SHP77 treated with DMSO at 0.1 percent for 48 hours (cell line): Measurements from ENCODE around the gene C2orf15.
"Not testable (repeated sequence)": the region's sequence is repeated elsewhere in the genome, so short reads cannot be mapped to it uniquely, and the experiment has no call there.

ENCODE experiments used
- DNase-seq: peaks from one replicate; lab custom pipeline; 2025; lab: John Stamatoyannopoulos, UW

Gene C2orf15

DNA sequence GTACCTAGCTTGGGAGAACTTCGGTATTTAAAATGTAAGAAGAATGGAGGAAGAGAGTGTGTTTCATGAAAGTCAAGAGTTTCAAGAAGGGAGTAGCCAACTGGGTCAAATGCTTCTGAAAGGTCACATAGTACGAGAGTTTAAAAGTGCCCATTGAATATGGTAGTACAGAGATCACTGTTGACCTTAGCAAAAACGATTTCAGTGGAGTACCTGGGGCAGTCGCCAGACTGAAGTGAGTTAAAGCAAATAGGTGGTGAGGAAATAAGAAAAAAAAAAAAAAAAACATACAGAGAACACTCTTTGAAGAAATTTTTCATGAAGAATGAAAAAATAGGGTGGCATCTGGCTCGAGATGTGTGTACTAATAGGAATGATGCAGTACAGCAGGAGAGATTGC, 24.7 kb downstream of the C2orf15 start:
- DNase-seq = no peak

DNA sequence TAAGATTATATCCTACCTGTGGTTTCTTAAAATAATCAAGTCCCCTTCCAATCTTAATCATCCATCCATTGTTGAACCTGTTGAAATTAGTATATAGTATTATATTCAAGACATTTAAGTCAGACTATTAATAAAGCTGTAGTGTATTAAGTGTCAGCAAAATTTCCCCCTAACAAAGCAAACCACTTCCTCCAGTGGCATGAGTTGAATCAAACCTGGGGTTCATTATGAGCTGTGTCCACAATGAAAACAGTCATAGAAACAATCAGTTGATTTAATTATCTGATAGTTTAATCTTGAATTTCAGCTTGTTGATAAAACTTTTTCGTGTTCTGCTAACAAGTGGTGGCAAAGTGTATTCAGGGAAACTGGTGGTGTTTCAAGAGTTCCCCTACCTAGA, 28.0 kb downstream of the C2orf15 start:
- no peak for DNase-seq

DNA sequence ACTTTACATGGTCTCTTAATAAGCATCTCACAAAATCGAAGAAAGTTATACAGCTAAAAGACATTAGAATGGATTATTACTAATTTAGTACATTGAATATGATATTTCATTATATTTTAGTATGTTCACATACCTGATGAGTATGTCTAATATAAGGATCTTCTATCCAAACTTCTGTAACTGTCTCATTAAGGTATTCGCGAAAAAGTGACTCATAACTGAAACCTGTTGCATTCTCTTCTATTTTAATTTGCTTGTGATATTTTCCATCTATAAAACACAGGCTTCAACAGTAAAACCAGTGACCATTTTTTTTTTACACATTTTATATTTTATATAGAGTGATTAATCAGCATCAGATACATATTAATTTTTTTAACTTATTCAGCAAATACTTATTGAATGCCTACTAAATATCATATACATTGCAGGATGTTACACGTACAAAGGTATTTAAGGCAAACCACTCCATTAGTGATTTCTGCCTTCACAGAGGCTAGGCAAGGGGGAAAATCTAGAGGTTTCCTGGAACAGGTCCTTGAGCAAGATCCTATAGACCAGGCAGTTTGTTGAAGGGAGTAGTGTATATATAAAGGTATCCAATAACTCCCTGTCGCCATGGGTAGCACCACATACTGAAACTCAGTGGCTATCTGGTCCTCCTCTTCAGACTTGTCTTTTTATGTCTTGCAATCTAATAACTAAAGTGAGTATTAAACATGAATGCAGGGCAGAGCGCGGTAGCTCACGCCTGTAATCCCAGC, 30.1 kb downstream of the C2orf15 start:
- no peak for DNase-seq

DNA sequence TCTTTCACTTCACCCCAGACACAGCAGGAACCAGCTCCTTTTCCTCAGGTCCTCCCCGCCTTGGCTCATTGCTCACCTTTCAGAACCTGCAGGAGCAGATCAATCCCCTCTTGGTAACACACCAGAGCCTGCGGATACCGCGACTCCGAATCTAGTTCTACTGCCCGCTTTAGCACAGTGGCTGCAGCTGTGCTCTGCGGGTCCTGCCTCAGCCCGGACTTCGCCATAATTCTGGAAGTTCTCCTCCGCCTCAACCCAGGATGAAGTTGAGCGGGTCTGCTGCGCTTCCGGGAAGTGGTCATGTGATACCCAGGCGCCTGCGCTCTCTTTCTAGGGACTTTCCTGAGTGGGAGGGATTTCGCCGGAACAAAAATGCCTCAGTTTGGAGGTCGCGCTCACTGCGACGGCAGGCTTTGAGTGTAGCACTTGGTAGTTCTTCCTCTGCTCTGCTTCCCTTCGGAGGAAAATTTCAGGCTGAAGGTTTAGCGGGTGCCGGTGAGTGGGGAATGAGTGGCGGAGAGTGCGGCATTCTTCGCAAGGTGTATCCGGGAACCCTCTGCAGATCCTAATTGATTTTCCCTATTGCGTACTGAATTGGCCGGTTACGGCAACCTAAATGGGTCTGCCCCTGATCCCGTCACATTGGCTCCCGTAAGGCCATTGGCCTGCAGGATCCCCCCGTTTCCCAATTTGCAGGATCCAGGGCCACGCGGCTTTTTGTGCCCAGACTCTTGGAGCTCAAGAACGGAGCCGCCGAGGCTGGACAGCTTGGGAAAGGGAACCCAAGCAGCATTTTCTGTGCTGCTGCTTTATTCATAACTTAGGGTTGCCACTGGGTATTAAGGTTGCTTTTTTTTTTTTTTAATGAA, 39.5 kb downstream of the C2orf15 start, which contains the start of the genes MITD1 and MRPL30:
MITD1 (minus strand) TSS at position 304 of the 869 bp plus-strand sequence; CDS start at position 227, 77 bp downstream.
MRPL30 (plus strand) TSS at position 430 of the 869 bp plus-strand sequence. CDS start 5,020 bp downstream, outside the sequence.
- peak; percentile 94 for DNase-seq

DNA sequence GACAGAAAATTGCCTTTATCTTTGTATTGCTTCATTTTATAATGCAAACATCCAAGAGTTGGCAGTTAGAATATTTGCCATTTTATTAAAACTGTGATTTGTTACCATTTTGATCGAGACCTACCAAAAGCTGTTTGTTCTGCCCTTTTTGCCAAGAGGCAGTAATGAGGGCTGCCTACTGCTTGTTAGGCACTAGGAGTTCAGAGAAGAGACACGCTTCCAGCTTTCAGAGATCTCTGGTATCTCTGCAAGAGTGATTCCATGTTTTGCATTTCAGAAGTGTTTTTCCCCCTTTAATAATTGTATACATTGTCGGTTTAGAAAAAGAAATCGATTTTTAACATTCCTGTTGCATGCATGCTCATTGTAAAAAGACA, 40.1 kb downstream of the C2orf15 start:
- no peak for DNase-seq

DNA sequence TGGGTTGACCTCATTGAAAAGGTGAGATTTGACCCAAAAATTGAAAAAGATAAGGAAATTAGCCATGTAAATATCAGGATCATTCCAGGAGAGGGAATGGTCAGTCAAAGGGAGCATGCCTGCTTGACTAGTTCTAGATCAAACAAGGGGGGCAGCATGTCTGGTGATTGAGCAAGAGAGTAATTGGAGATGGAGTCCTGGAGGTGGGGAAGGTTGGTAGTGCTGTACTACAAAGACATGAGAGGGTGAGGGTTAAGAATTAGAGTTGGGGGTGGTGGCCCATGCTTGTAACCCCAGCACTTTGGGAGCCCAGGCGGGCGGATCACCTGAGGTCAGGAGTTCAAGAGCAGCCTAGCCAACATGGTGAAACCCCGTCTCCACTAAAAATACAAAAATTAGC, 41.5 kb downstream of the C2orf15 start:
- no peak for DNase-seq

DNA sequence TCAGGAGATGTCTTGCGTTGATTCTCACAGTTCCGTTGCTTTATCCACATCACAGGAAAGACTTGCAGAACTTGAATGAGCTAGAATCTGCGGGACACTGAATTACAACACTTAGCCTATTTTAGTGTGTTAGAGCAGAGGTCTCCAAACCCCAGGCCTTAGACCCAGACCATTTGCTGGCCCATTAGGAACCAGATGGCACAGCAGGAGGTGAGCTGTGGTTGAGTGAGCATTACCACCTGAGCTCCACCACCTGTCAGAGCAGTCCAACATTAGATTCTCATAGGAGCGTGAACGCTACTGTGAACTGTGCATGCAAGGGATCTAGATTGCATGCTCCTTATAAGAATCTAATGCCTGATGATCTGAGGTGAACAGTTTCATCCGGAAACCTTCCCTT, 43.3 kb downstream of the C2orf15 start:
- no peak for DNase-seq

DNA sequence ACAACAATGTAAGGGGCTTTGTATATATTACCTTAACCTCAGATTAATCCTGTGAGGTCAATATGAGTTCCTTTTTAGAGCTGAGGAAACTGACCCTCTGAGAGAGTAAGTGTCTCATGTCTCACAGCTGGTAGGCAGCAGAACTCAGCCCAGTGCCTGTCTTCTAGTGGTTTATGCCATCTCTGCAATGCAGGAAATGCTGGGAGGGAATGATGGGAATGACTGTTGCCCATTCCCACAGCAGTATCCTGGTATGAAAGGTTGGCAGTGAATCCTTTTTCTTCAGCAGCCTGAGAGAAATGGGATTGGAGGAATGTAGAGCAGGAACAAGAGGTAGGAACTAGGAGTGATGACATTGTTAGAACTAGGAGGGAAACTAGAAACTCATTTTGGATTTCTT, 45.5 kb downstream of the C2orf15 start:
- DNase-seq = no peak

DNA sequence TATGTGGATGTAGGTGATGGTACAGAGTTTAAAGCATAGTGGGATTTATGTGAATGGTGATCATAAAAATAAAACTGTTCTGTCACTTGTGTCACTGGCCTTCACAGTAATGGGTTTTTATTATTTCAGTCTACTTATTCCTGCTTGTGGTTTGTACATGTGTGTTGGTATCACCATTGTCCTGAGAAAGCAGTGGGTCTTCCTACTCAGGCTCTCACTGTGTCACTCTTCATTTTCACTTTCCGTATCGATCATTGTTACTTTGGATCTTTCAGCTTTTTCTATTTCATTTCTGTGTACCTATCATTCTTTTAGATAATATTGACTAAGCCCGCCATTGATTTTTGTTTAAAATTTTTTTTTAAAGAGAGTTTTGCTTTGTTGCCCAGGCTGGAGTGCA, 46.9 kb downstream of the C2orf15 start:
- DNase-seq = no peak

DNA sequence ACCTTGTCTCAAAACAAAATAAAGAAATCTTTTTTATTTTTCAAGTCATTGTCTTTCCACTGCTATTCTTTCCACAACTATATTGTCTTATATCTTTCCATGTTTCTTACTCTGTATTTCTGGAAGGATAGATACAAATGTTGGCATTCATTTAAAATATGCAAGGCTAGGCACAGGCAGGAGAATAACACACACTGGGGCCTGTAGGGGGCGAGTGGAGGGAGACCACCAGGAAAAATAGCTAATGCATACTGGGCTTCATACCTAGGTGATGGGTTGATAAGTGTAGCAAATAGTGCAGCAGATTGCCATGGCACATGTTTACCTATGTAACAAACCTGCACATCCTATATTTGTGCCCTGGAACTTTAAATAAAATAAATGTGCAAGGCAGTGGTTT, 49.0 kb downstream of the C2orf15 start:
- no peak for DNase-seq

DNA sequence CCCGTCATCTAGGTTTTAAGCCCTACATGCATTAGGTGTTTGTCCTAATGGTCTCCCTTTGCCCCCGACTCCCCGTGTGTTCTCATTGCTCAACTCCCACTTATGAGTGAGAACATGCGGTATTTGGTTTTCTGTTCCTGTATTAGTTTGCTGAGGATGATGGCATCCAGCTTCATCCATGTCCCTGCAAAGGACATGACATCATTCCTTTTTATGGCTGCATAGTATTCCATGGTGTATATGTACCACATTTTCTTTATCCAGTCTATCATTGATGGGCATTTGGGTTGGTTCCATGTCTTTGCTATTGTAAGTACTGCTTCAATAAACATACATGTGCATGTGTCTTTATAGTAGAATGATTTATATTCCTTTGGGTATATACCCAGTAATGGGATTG, 50.9 kb downstream of the C2orf15 start:
- DNase-seq = not testable (repeated sequence)

DNA sequence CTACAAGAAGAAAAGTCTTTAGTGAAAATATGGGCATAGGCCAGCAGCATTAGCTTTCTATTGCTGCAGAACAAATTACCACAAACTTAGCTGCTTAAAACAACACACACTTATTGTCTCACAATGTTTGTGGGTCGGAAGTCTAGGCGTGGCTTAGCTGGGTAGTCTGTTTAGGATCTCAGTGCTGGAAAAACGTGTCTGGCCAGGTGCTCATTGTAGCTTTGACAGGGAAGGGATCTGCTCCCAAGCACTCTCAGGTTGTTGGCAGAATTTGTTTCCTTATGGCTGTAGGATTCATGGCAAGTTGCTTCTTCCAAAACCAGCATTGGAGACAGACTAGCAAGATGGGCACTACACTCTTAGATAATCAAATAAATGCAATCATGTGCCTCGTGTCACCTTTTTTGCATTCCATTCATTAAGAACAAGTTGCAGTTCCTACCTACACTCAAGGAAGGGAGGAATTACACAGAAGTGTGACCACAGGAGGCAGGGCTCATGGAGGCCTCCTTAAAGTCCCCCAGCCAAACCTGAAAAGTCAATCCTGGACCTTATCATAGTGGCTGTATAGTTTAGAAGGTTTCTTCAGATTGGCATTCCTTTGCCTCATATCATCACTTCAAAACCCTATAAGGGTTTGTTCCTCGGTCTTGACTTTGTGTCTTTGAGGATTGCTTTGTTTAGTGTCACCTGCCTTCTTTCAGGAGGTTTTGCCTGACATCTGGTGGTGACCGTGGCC, 56.8 kb downstream of the C2orf15 start:
- no peak for DNase-seq

DNA sequence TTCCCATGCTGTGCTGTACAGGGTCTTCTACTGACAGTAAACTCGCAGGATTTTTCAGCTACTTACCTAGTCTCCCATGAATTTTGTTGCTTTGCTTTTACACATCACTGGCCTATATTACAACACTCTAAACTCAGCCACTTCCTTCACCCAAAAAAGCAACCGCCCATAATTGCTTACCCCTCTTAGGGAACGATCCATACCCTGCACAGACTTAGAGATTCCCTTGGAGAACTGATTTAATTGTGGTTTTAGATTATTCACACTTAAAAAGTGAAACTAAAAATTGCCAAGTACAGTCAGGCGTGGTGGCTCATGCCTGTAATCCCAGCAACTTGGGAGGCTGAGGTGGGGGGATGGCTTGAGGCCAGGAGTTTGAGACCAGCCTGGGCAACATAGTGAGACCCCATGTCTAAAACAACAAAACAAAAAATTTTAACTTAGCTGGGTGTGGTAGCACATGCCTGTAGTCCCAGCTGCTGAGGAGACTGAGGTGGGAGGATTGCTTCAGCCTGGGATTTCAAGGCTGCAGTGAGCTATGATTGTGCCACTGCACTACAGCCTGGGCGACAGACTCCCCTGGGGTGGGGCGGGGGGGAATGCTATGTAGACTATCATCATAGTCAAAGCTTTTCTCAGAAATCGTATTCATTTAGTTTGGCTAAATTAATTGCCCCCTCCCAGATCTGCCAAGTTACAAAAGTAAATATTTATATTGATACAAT, 58.7 kb downstream of the C2orf15 start:
- no peak for DNase-seq
